Hepatocyte (in vitro differentiated cells): Measurements from ENCODE around the gene PHLPP1. TPM values are rescaled to one million over a fixed set of nuclear protein-coding genes. Genes with fewer than 3 reads are reported as not detected.

Experiments used
- DNase-seq: peaks from one replicate; pipeline ENCODE4 v3.0.0-alpha.2; 2016; ENCODE audit warnings: low spot score
- H2AFZ ChIP-seq: fragments of 200-600 bp; sonication (generic); 2 replicates; pipeline ENCODE4 v1.6.0; 2016; ENCODE audit warnings: antibody characterized with exemption, mild to moderate bottlenecking
- H3K27ac ChIP-seq: fragments of 200-600 bp; sonication (generic); 2 replicates; pipeline ENCODE4 v1.5.1; 2016; ENCODE audit warnings: mild to moderate bottlenecking
- H3K27me3 ChIP-seq: fragments of 200-600 bp; sonication (generic); 2 replicates; pipeline ENCODE4 v1.6.1; 2016
- H3K36me3 ChIP-seq: fragments of 200-600 bp; sonication (generic); replicated peaks from 2 replicates; pipeline ENCODE4 v1.5.1; 2016; ENCODE audit warnings: low read depth; ENCODE audit not compliant: insufficient read depth
- H3K4me1 ChIP-seq: fragments of 200-600 bp; sonication (generic); 2 replicates; pipeline ENCODE4 v1.5.1; 2016; ENCODE audit warnings: mild to moderate bottlenecking, moderate library complexity; ENCODE audit not compliant: insufficient read depth
- H3K4me2 ChIP-seq: fragments of 200-600 bp; sonication (generic); 2 replicates; pipeline ENCODE4 v1.6.0; 2016
- H3K4me3 ChIP-seq: fragments of 200-600 bp; sonication (generic); 2 replicates; pipeline ENCODE4 v1.5.1; 2016; ENCODE audit warnings: mild to moderate bottlenecking
- H3K79me2 ChIP-seq: fragments of 200-600 bp; sonication (generic); 2 replicates; pipeline ENCODE4 v1.6.0; 2017; ENCODE audit warnings: mild to moderate bottlenecking
- H3K9me2 ChIP-seq: fragments of 200-600 bp; sonication (generic); replicated peaks from 2 replicates; pipeline ENCODE4 v1.6.0; 2017; ENCODE audit warnings: mild to moderate bottlenecking; ENCODE audit not compliant: insufficient read depth
- H3K9me3 ChIP-seq: fragments of 200-600 bp; sonication (generic); 2 replicates; pipeline ENCODE4 v1.5.1; 2016; ENCODE audit warnings: low read depth, mild to moderate bottlenecking
- H4K20me1 ChIP-seq: fragments of 200-600 bp; sonication (generic); 2 replicates; pipeline ENCODE4 v1.6.0; 2016; ENCODE audit warnings: mild to moderate bottlenecking; ENCODE audit not compliant: insufficient read depth, poor library complexity, severe bottlenecking
- EZH2 ChIP-seq: fragments of 200-600 bp; sonication (generic); IDR thresholded peaks from 2 replicates; pipeline ENCODE4 v1.6.1; 2016; ENCODE audit warnings: antibody characterized with exemption, mild to moderate bottlenecking, borderline replicate concordance
- EZH2phosphoT487 ChIP-seq: fragments of 200-600 bp; sonication (generic); IDR thresholded peaks from one replicate; pipeline ENCODE4 v1.6.1; 2018; ENCODE audit warnings: antibody characterized with exemption, mild to moderate bottlenecking, low read depth, moderate library complexity; ENCODE audit not compliant: unreplicated experiment, severe bottlenecking
- WGBS: methylation state at CpG from one replicate; pipeline ENCODE4 v1.1.6; 2016; ENCODE audit warnings: low lambda C conversion rate; ENCODE audit errors: missing lambda C conversion rate; 5-methylcytosine and 5-hydroxymethylcytosine counted together
- polyA plus RNA-seq: library from polyadenylated mRNA; unstranded; fragments of >200 nt; fragmentation: Nextera tagmentation; extraction: Ambion mirVana; gene quantifications from 2 replicates; pipeline ENCODE4 v1.2.1, GENCODE V29; 2016
- total RNA-seq: library from RNA; depleted of rRNA; stranded (reverse); fragments of >200 nt; gene quantifications from 2 replicates; pipeline ENCODE4 v1.2.3, GENCODE V29; 2014
- TF ChIP-seq, protein P1 (sequence below): fragments of 200-600 bp; sonication (generic); IDR thresholded peaks from 2 replicates; pipeline ENCODE4 v1.5.1; 2016; ENCODE audit warnings: antibody characterized with exemption, mild to moderate bottlenecking; ENCODE audit not compliant: poor library complexity

PHLPP1 gene
- total and polyA plus RNA-seq, 2 experiments from 2014 or later = 7.3 to 14.3 TPM

DNA sequence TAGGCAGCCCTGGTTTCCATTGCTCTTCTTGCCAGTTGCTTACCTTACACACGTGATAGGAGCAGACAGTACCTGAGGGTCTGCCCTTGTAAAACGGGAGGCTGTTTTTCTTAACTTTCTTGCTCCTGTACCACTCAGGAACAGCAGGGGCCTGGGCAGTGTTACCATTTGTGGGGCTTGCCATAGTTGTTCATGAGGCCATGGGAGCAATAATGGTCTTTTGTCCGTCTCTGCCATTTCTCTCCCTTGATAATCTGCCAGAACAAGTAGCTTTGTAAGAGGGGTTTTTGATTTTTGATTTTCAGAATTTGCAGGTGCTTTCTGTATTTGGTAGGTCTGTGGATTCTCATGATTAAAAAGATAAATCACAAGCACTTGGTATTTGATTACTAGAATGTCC is 259.0 kb downstream of the PHLPP1 start:
- WGBS = 58% methylated on average over 3 of the region's 3 CpGs
- no peaks in the 10 kb centered on the region for H3K36me3 ChIP-seq

DNA sequence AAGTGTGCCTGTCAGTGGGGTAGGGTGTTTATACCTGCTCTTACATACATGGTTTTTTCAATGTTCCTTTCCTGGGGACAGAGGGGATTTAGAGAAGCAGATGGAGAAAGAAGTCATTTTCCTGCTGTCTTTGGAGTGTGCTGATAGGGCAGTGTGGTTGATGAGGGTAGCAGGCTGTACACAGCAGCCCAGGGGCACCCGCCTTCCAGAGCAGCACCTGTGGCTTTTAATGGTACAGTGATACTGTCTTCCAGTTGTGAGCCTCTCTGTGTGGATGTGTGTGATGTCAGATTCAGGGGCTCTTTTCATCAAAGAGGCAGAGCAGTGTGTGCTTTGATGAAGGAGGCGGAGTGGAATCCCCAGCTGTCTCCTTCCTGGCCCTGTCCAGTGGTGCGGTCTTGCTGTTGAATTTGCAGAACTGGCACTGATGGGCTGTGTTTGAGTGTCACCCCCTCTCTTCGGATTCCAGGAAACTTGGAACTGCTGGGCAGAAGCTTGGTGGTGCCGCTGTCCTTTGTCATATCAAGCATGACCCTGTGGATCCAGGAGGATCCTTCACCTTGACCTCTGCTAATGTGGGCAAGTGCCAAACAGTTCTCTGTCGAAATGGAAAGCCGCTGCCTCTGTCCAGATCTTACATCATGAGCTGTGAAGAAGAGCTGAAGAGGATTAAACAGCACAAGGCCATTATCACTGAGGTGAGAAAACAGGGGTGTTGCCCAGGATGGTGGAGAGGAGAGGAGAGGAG is 259.8 kb downstream of the PHLPP1 start:
- no peaks in the 10 kb centered on the region for H3K27me3 ChIP-seq
- no peaks in the 10 kb centered on the region for H3K36me3 ChIP-seq
- no peak overlapping the region for H3K4me2 ChIP-seq
- no peaks in the 10 kb centered on the region for H3K9me2 ChIP-seq
- H3K27ac ChIP-seq = no peak overlapping the region
- no peak overlapping the region for H2AFZ ChIP-seq
- H4K20me1 ChIP-seq = no peaks in the 10 kb centered on the region
- no peaks in the 10 kb centered on the region for H3K9me3 ChIP-seq
- H3K4me3 ChIP-seq = no peak overlapping the region
- no peaks in the 10 kb centered on the region for H3K79me2 ChIP-seq
- DNase-seq = no peak
- 94% methylated on average over 7 of the region's 7 CpGs for WGBS
- H3K4me1 ChIP-seq = no peaks in the 10 kb centered on the region
- TF ChIP-seq, protein P1, sequence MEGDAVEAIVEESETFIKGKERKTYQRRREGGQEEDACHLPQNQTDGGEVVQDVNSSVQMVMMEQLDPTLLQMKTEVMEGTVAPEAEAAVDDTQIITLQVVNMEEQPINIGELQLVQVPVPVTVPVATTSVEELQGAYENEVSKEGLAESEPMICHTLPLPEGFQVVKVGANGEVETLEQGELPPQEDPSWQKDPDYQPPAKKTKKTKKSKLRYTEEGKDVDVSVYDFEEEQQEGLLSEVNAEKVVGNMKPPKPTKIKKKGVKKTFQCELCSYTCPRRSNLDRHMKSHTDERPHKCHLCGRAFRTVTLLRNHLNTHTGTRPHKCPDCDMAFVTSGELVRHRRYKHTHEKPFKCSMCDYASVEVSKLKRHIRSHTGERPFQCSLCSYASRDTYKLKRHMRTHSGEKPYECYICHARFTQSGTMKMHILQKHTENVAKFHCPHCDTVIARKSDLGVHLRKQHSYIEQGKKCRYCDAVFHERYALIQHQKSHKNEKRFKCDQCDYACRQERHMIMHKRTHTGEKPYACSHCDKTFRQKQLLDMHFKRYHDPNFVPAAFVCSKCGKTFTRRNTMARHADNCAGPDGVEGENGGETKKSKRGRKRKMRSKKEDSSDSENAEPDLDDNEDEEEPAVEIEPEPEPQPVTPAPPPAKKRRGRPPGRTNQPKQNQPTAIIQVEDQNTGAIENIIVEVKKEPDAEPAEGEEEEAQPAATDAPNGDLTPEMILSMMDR = no peak
- TF ChIP-seq EZH2 (no peak), EZH2phosphoT487 (no peak)

More for the DNA sequence above, 259.0 kb downstream of the PHLPP1 start:
- Histone ChIP-seq H3K27ac (no peak overlapping the region), H3K9me3 (no peaks in the 10 kb centered on the region), H3K27me3 (no peaks in the 10 kb centered on the region), H3K9me2 (no peaks in the 10 kb centered on the region), H3K4me2 (no peak overlapping the region), H4K20me1 (no peaks in the 10 kb centered on the region), H2AFZ (no peak overlapping the region), H3K4me1 (no peaks in the 10 kb centered on the region), H3K4me3 (no peak overlapping the region), H3K79me2 (no peaks in the 10 kb centered on the region)
- no peak for DNase-seq
- no peak for TF ChIP-seq EZH2phosphoT487
- TF ChIP-seq EZH2 = no peak
- TF ChIP-seq, protein P1 = no peak

DNA sequence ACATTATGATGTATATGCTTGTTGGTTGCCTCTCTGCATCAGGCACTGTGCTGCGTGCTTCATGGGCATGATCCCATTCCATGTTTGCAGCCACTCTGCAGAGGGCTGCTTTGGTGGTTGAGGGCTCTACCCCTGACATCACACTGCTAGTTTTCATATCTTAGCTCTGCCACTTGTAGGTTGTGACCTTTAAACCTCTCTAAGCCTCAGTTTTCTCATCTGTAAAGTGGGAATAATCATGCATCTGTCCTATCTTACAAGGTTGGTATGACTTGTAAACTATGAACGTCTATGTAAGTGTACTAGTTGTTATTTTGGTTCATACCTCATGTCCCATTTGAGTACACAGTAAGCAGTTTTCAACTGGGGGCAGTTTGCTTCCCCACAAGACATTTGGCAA is 260.4 kb downstream of the PHLPP1 start:
- Histone ChIP-seq H2AFZ (no peak overlapping the region), H3K4me3 (no peak overlapping the region), H3K36me3 (no peaks in the 10 kb centered on the region), H3K27me3 (no peaks in the 10 kb centered on the region), H4K20me1 (no peaks in the 10 kb centered on the region), H3K4me1 (no peaks in the 10 kb centered on the region), H3K27ac (no peak overlapping the region), H3K9me2 (no peaks in the 10 kb centered on the region), H3K79me2 (no peaks in the 10 kb centered on the region), H3K9me3 (no peaks in the 10 kb centered on the region), H3K4me2 (no peak overlapping the region)
- WGBS = 89% methylated on average over 2 of the region's 2 CpGs
- DNase-seq = no peak
- no peak for TF ChIP-seq EZH2
- TF ChIP-seq, protein P1 = no peak
- TF ChIP-seq EZH2phosphoT487 = no peak
